OCI-LY1 (cell line): ENCODE data around the gene RSAD1.

Source experiments
- CTCF ChIP-seq: fragments of 200-600 bp; sonication (generic), shearing (Covaris generic); IDR thresholded peaks from 2 replicates; pipeline ENCODE4 v1.5.1; 2017; ENCODE audit warnings: mild to moderate bottlenecking, antibody characterized with exemption, low read length, moderate library complexity, mixed read lengths
- EZH2 ChIP-seq: fragments of 200-600 bp; sonication (generic), shearing (Covaris generic); IDR thresholded peaks from 2 replicates; pipeline ENCODE4 v1.8.0; 2017; ENCODE audit warnings: borderline replicate concordance, mixed run types, mild to moderate bottlenecking, antibody characterized with exemption, low read length, moderate library complexity, mixed read lengths

- no peak for TF ChIP-seq CTCF
- no peak for TF ChIP-seq EZH2
Measured at GRCh38 chr17:50517011-50517410, 38.4 kb downstream of the RSAD1 start.
